AG04449 (cell line): Measurements from ENCODE around the gene TGFBRAP1.

Experiments
- CTCF ChIA-PET: fragments of 350-600 bp; formaldehyde crosslinking; extraction: SDS; loops from one replicate; lab custom pipeline; 2021; ENCODE audit warnings: antibody characterized with exemption; lab: Yijun Ruan, JAX
- POLR2A ChIA-PET: fragments of 400-600, 350-600 bp; formaldehyde crosslinking; extraction: SDS; loops from one replicate; lab custom pipeline; 2020; ENCODE audit warnings: antibody characterized with exemption, inconsistent platforms; lab: Yijun Ruan, JAX
- DNase-seq: peaks from one replicate; pipeline ENCODE4 v3.0.0-alpha.2; 2010; ENCODE audit warnings: low read depth, low spot score
- H3K4me3 ChIP-seq: 2 replicates; pipeline ENCODE4 v1.5.1; 2011; ENCODE audit warnings: low read depth, mild to moderate bottlenecking, control low read depth, low read length
- CTCF ChIP-seq: IDR thresholded peaks from one replicate; pipeline ENCODE4 v1.5.1; 2011; ENCODE audit warnings: mild to moderate bottlenecking, moderate library complexity, low read length, control low read depth, inconsistent platforms; ENCODE audit not compliant: insufficient read depth; ENCODE audit errors: missing control alignments

The TGFBRAP1 gene

GRCh38 chr2:105324732-105325131, 4.8 kb downstream of the TGFBRAP1 start:
- no peak overlapping the region; the same call in 1 of the 2 replicates for H3K4me3 ChIP-seq
- POLR2A ChIA-PET = interaction anchor here (0.6 kb wide), 1 partner anchor 72 kb away, joined by 3 read pairs; no protein-coding TSS in a partner anchor
- CTCF ChIA-PET = interaction anchor here (1.5 kb wide), 1 partner anchor 37 kb away, joined by 4 read pairs; no protein-coding TSS in a partner anchor
- no peak for TF ChIP-seq CTCF
- DNase-seq = peak; percentile 62

DNA sequence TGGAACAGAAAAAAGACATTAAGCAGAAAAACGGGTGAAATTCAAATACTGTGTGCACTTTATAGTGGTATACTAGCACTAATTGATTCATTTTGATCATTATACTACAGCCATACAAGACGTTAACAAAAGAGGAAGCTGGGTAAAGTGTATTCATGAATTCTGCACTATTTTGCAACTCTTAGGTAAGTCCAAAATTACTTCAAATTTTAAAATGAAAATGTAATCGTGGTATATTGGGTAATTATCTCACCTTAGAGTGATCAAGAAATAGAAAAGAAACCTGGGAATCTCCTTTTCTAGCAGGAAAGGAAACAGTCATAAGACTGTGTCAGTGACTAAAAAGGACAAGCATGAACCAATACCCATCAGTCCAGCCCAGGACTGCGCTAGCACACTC, 5.4 kb downstream of the TGFBRAP1 start:
- no peak for TF ChIP-seq CTCF
- CTCF ChIA-PET = interaction anchor here (1.5 kb wide), 1 partner anchor 36 kb away, joined by 4 read pairs; no protein-coding TSS in a partner anchor
- no peak for DNase-seq
- POLR2A ChIA-PET = no interaction called here
- no peak overlapping the region for H3K4me3 ChIP-seq

DNA sequence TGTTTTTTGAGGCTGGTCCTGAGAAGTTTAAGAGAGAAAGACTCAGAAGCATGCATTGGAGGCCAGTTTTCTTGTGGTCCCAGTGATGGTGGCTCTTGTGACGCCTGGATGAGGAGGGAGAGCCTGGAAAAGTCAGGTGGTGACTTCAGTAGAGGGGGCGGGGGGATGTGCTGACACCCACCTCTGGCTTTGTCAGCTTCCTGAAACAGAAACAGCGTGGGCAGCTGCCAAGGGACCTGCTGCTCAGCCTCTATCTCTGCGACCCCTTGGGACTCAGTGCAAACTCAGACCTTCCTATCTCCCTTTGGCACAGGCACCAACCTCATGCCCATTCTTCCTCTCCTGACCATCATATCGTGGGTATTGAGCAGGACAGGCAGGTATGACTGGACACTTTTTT, 6.4 kb downstream of the TGFBRAP1 start:
- no peak for TF ChIP-seq CTCF
- no peak overlapping the region for H3K4me3 ChIP-seq
- CTCF ChIA-PET = interaction anchor here (0.8 to 1.6 kb wide), 3 partner anchors 8 to 35 kb away, joined by 4 to 8 read pairs (median 7); no protein-coding TSS in a partner anchor
- POLR2A ChIA-PET = no interaction called here
- DNase-seq = no peak

DNA sequence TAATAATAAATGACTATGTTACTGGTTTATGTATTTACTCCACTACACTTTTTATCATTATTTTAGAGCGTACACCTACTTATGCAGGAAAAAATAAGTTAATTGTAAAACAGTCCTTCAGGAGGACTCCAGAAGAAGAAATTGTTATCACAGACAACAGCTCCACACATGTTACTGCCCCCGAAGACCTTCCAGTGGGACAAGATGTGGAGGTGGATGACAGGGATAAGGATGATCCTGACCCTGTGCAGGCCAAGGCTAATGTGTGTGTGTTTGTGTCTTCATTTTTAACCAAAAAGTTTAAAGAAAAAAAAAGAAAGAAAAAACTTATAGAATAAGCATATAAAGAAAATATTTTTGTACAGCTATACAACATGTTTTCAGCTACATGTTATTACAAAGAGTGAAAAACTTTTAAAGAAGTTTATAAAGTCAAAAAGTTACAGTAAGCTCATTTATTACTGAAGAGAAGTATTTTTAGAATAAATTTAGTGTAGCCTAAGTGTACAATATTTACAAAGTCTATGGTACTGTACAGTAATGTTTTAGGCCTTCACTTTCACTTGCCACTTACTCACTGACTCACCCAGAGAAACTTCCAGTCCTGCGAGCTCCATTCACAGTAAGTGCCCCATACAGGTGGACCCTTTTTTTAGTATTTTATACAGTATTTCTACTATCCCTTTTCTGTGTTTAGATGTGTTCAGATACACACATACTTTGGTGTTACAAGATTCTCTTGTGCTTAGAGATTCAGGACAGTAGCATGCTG, 7.5 kb downstream of the TGFBRAP1 start:
- no peak for TF ChIP-seq CTCF
- DNase-seq = no peak
- no peak overlapping the region for H3K4me3 ChIP-seq
- POLR2A ChIA-PET = no interaction called here
- CTCF ChIA-PET = interaction anchor here (0.7 to 1.6 kb wide), 4 partner anchors 9 to 34 kb away, joined by 3 to 8 read pairs (median 6); no protein-coding TSS in a partner anchor

DNA sequence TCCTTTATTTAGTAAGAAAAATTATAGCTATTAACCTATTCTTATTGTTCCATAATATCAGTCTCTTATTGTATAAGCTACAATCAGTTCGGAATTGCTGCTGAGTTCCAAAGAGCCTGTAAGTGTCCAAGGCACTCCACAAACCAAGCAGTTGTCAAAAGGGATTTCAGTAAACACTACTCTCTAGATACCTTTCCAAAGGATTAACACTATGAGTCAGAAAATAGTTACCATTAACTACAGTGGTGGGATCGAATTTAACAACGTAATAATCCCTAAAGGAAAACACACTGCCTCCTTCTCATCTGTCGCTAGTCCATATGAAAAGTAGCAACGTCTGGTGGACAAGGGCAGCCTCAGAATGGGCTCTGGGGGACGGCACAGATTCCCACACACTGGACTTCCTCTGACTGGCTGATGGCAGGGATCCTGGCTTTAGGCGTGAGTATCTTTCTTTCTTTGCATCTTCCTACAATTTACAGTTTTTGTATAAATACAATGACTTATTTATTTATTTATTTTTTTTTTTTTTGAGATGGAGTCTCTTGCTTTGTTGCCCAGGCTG, 8.8 kb downstream of the TGFBRAP1 start:
- ChIA-PET POLR2A (no interaction called here), CTCF (interaction anchor here (0.7 to 1.5 kb wide), 3 partner anchors 8 to 26 kb away, joined by 3 to 6 read pairs (median 3); no protein-coding TSS in a partner anchor)
- no peak overlapping the region for H3K4me3 ChIP-seq
- no peak for TF ChIP-seq CTCF
- DNase-seq = no peak

DNA sequence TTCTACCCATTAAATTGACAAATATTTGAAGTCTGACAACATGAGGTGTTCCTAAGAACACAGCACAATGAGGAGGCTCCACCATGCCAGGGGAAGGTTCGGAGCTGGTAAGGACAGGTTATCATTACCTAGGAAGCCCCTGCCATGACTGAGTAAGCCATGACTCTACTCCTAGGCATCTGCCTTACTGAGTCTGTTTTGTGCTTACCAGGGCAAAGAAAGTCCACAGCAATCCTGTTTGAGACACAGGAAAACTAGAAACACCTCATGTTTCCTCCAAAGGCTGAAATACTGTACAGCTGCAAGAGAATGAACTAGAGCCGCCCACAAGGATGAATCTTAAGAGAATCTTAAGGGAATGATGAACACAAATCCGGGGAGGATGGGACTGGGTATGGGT, 11.6 kb downstream of the TGFBRAP1 start:
- ChIA-PET CTCF (interaction anchor here (0.6 to 1.0 kb wide), 4 partner anchors 23 to 204 kb away, joined by 3 read pairs; no protein-coding TSS in a partner anchor), POLR2A (no interaction called here)
- H3K4me3 ChIP-seq = no peak overlapping the region
- no peak for DNase-seq
- no peak for TF ChIP-seq CTCF
